Thyroid gland (tissue), 4 donors: ENCODE results near the gene TPCN1. TPM values are rescaled to one million over a fixed set of nuclear protein-coding genes. Genes with fewer than 3 reads are reported as not detected.

Experiments used
- DNase-seq, 2 donors: peaks; one replicate each; pipeline ENCODE4 v3.0.0-alpha.2; 2019
- H3K27ac ChIP-seq, 3 donors: fragments of 200-600 bp; sonication (generic); 1 replicate in 2 of 3; 2 replicates in 1 of 3; pipeline ENCODE4 v1.5.1; 2016 to 2019; ENCODE audit warnings: mild to moderate bottlenecking in 1 of 3, moderate library complexity in 1 of 3
- H3K27me3 ChIP-seq: fragments of 200-600 bp; sonication (generic); one replicate; pipeline ENCODE4 v1.5.1; 2019
- H3K36me3 ChIP-seq, 2 donors: fragments of 200-600 bp; sonication (generic); one replicate each; pipeline ENCODE4 v1.5.1; 2016 to 2019
- H3K4me1 ChIP-seq, 2 donors: fragments of 200-600 bp; sonication (generic); one replicate each; pipeline ENCODE4 v1.5.1; 2017 to 2019
- H3K4me3 ChIP-seq, 3 donors: fragments of 200-600 bp; sonication (generic); replicated peaks in 1 of 3; 1 replicate in 2 of 3; 2 replicates in 1 of 3; pipeline ENCODE4 v1.5.1; 2016; ENCODE audit warnings: mild to moderate bottlenecking in 1 of 3
- H3K9me3 ChIP-seq: fragments of 200-600 bp; sonication (generic); one replicate; pipeline ENCODE4 v1.5.1; 2017
- POLR2A ChIP-seq, 2 donors: fragments of 450-650 bp; IDR thresholded peaks; one replicate each; pipeline ENCODE4 v1.6.1; 2017; ENCODE audit warnings: antibody characterized with exemption in 2 of 2, mild to moderate bottlenecking in 2 of 2, moderate library complexity in 1 of 2
- WGBS, 2 donors: methylation state at CpG; one replicate each; pipeline ENCODE4 v1.1.5; 2017; 5-methylcytosine and 5-hydroxymethylcytosine counted together
- intact Hi-C: fragments of 100-400 bp; cut with DNase I; formaldehyde crosslinking; loops from one replicate; pipeline ENCODE4 v1.15.1; 2023
- total RNA-seq, 4 donors: library from RNA; depleted of rRNA; stranded (reverse); fragments of >200 nt; gene quantifications; one replicate each; pipeline ENCODE4 v1.2.3, GENCODE V29; 2016
- TF ChIP-seq, protein P1 (sequence below), 6 experiments: fragments of 200-600 bp in 3 of 6; fragments of 450-650 bp in 3 of 6; sonication (generic) in 3 of 6; IDR thresholded peaks; one replicate each; pipeline ENCODE4 v1.5.1; 2016 to 2019; ENCODE audit warnings: antibody characterized with exemption in 6 of 6, mild to moderate bottlenecking in 2 of 6, inconsistent platforms in 1 of 6, moderate library complexity in 1 of 6

The TPCN1 gene
- total RNA-seq, 4 donors from 2014 or later, result 58.3 to 135 (median 109) TPM

DNA sequence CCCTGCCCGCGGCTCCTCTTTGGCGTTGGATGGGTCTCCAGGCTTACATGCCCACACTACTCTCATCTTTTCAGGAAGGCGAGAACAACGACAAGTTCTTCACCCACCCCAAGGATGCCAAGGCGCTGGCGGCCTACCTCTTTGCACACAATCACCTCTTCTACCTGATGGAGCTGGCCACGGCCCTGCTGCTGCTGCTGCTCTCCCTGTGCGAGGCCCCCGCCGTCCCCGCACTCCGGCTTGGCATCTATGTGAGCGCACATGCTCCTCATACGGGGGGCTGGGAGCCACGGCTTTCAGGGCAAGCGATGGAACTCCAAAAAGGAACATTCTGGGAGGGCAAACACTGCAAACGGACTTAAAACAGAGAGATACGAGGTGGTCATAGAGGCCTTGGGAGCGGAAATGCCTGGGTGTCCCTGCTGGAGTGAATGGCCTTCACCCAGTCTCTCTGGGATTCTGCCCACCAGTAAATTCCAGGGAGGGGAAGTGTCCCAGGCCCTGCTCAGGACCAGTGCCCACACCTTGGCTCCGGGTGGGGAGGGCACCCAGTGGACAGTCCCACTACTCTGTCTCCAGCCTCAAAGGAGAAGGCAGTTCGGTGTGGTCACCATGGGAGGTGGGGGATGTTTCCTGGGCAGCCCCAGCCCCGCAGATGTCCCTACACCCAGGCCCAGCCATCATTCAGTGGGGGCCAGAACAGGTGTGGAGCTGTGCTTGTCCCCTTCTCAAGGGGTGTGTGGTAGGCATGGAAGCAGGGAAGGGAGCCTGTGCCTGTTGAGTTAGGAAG lies 45.0 kb downstream of the TPCN1 start:
- H3K36me3 ChIP-seq, result peaks cover 42 to 50% of the 10 kb centered on the region in 2 donors
- WGBS, 2 donors, result 95% methylated on average over 21 to 23 of the region's 23 CpGs

DNA sequence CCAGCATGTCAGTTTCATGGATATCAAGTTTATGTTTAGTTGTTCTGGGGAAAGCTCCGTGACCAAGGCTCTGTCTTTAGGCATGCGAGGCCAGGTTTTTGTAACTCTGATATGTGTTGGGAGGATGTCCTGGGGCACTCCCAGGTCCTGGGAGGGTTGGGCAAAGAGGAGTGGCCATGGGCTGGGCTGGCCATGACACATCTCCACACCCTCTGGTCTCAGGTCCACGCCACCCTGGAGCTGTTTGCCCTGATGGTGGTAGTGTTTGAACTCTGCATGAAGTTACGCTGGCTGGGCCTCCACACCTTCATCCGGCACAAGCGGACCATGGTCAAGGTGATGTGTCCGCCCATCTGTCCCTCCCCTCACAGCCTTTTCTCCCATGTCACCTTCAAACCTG lies 46.4 kb downstream of the TPCN1 start:
- H3K9me3 ChIP-seq, result no peaks in the 10 kb centered on the region
- no peak for DNase-seq
- intact Hi-C loops, result no loop called here
- H3K4me3 ChIP-seq, result no peak overlapping the region
- TF ChIP-seq, protein P1, sequence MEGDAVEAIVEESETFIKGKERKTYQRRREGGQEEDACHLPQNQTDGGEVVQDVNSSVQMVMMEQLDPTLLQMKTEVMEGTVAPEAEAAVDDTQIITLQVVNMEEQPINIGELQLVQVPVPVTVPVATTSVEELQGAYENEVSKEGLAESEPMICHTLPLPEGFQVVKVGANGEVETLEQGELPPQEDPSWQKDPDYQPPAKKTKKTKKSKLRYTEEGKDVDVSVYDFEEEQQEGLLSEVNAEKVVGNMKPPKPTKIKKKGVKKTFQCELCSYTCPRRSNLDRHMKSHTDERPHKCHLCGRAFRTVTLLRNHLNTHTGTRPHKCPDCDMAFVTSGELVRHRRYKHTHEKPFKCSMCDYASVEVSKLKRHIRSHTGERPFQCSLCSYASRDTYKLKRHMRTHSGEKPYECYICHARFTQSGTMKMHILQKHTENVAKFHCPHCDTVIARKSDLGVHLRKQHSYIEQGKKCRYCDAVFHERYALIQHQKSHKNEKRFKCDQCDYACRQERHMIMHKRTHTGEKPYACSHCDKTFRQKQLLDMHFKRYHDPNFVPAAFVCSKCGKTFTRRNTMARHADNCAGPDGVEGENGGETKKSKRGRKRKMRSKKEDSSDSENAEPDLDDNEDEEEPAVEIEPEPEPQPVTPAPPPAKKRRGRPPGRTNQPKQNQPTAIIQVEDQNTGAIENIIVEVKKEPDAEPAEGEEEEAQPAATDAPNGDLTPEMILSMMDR (IDR thresholded peaks at IDR 0.05), result no peak
- TF ChIP-seq POLR2A (IDR thresholded peaks at IDR 0.05), result no peak
- peaks cover 42 to 51% of the 10 kb centered on the region in 2 donors for H3K36me3 ChIP-seq
- H3K27ac ChIP-seq, result no peak overlapping the region
- WGBS, 2 donors, result 94 to 95% methylated on average over 7 of the region's 7 CpGs
- no peaks in the 10 kb centered on the region for H3K27me3 ChIP-seq
- H3K4me1 ChIP-seq, result peaks cover 16 to 20% of the 10 kb centered on the region in 2 donors

More for the DNA sequence above, 45.0 kb downstream of the TPCN1 start:
- Histone ChIP-seq H3K4me3 (no peak overlapping the region), H3K27me3 (no peaks in the 10 kb centered on the region), H3K4me1 (peaks cover 18 to 20% of the 10 kb centered on the region in 2 donors), H3K27ac (no peak overlapping the region), H3K9me3 (no peaks in the 10 kb centered on the region)
- no peak for DNase-seq
- intact Hi-C loops, result no loop called here
- TF ChIP-seq, protein P1 (IDR thresholded peaks at IDR 0.05), result no peak
- TF ChIP-seq POLR2A (IDR thresholded peaks at IDR 0.05), result no peak

DNA sequence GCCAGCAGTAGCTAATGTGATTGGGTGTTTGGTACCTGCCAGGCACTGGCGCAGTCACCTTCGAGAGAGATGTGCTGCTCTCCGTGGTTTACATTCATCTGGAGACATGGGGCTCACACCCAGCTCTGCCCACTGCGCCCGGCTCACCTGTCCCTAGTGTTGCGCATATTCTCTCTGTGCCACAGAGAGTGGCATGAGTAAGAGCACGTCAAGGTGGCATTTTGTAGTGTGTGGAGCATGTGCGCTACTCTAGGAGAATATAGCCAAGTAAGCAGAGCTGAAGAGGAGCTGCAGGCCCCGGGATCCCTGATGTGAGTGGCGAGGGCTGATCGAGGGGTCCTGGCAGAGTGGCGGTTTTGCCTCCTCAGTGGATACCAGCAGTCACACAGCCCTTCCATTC lies 46.9 kb downstream of the TPCN1 start:
- intact Hi-C loops, result no loop called here
- Histone ChIP-seq H3K4me1 (peaks cover 14 to 21% of the 10 kb centered on the region in 2 donors), H3K9me3 (no peaks in the 10 kb centered on the region), H3K36me3 (peaks cover 42 to 56% of the 10 kb centered on the region in 2 donors), H3K27ac (no peak overlapping the region), H3K27me3 (no peaks in the 10 kb centered on the region), H3K4me3 (no peak overlapping the region)
- no peak for DNase-seq
- 96 to 97% methylated on average over 10 to 12 of the region's 12 CpGs for WGBS, 2 donors
- TF ChIP-seq, protein P1 (IDR thresholded peaks at IDR 0.05), result no peak
- no peak for TF ChIP-seq POLR2A (IDR thresholded peaks at IDR 0.05)

DNA sequence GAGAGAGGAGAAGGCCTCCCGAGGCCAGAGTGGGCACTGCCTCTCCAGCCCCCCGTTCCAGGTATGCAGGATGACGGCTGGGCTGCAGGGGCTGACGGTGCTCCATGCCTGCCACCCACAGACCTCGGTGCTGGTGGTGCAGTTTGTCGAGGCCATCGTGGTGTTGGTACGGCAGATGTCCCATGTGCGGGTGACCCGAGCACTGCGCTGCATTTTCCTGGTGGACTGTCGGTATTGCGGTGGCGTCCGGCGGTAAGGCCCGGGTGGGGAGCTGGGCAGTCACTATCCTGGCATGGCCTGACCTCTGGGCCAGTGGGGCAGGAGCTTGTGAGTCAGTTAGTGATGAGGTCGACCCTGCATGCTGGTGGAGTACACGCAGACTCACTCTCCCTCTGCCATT lies 47.4 kb downstream of the TPCN1 start:
- Histone ChIP-seq H3K4me1 (peaks cover 14 to 21% of the 10 kb centered on the region in 2 donors), H3K27me3 (no peaks in the 10 kb centered on the region), H3K9me3 (no peaks in the 10 kb centered on the region), H3K4me3 (no peak overlapping the region), H3K27ac (no peak overlapping the region), H3K36me3 (peaks cover 46 to 61% of the 10 kb centered on the region in 2 donors)
- WGBS, 2 donors, result 91 to 93% methylated on average over 15 to 17 of the region's 19 CpGs
- no peak for DNase-seq
- intact Hi-C loops, result no loop called here
- TF ChIP-seq POLR2A (IDR thresholded peaks at IDR 0.05), result no peak
- TF ChIP-seq, protein P1 (IDR thresholded peaks at IDR 0.05), result no peak

DNA sequence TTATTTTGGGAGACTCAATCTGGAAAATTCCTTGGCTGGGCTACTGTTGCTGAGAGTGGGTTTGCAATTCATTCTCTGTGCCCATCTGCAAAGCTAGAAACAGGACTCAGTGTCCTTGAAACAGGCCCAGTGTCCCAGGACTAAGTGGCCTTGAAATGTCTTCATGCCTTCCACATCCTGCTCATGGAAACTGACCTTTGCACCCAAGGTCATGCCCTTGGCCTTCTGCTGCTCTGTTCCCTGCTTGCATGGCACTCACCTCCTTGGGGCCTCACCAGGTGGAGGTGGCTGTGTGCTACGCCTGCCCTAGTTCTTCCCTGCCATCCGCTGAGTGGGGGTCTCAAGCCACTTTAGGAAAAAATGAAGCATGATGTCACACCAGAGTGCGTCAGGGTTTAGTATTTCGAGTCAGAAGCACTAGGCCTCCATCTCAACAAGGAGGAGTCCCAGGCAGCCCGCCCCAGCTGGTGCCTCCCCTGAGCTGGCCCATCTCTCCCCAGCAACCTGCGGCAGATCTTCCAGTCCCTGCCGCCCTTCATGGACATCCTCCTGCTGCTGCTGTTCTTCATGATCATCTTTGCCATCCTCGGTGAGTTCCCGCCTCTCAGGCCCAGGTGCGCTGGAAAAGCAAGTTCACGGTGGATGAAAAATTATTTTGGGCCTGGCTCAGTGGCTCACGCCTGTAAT lies 48.1 kb downstream of the TPCN1 start:
- no peak for DNase-seq
- H3K36me3 ChIP-seq, result peaks cover 54 to 69% of the 10 kb centered on the region in 2 donors
- intact Hi-C loops, result no loop called here
- no peak overlapping the region for H3K4me3 ChIP-seq
- TF ChIP-seq, protein P1 (IDR thresholded peaks at IDR 0.05), result no peak
- TF ChIP-seq POLR2A (IDR thresholded peaks at IDR 0.05), result no peak
- no peak overlapping the region for H3K27ac ChIP-seq
- no peaks in the 10 kb centered on the region for H3K9me3 ChIP-seq
- no peaks in the 10 kb centered on the region for H3K27me3 ChIP-seq
- 98% methylated on average over 12 of the region's 12 CpGs for WGBS, 2 donors
- H3K4me1 ChIP-seq, result peaks cover 14 to 21% of the 10 kb centered on the region in 2 donors
